Naive thymus-derived CD8-positive, alpha-beta T cell (primary cell): Measurements from ENCODE around the gene MTERF4. TPM values are rescaled to one million over a fixed set of nuclear protein-coding genes. Genes with fewer than 3 reads are reported as not detected.
A peak's percentile ranks its signal among the peaks of the same experiment; 100 is the strongest.
"Not testable (repeated sequence)": the region's sequence is repeated elsewhere in the genome, so short reads cannot be mapped to it uniquely, and the experiment has no call there.

Experiments
- ATAC-seq, 2 donors: fragments of 150-1000 bp; cut with Tn5 transposase in 1 of 2; sonication (Bioruptor Pico), chemical (Tn5 transposase) in 1 of 2; 1 replicate in 1 of 2; 2 replicates in 1 of 2; pipeline ENCODE4 v1.10.0; 2021; ENCODE audit warnings: mild to moderate bottlenecking in 2 of 2, moderate library complexity in 2 of 2
- POLR2A ChIA-PET: fragments of 350-600 bp; sonication (Branson Sonifier 250); formaldehyde crosslinking; loops from one replicate; lab custom pipeline; 2021; ENCODE audit warnings: antibody characterized with exemption; lab: Charles Lee
- DNase-seq, 10 donors: peaks; one replicate each; pipeline versions ENCODE4 v3.0.0 to v3.0.0-alpha.2; 2020 to 2022
- H3K27ac Mint-ChIP-seq, 10 donors: one replicate each; pipeline ENCODE4 v1.8.0; 2020 to 2022; ENCODE audit warnings: mild to moderate bottlenecking in 10 of 10, mixed read lengths in 10 of 10, moderate library complexity in 4 of 10, inconsistent platforms in 1 of 10
- H3K27me3 Mint-ChIP-seq, 5 donors: one replicate each; pipeline ENCODE4 v1.8.0; 2021 to 2022; ENCODE audit warnings: mixed read lengths in 5 of 5
- H3K36me3 Mint-ChIP-seq, 3 donors: one replicate each; pipeline ENCODE4 v1.8.0; 2020 to 2022; ENCODE audit warnings: mixed read lengths in 3 of 3, mild to moderate bottlenecking in 2 of 3, inconsistent platforms in 1 of 3
- H3K4me1 Mint-ChIP-seq, 4 donors: one replicate each; pipeline ENCODE4 v1.8.0; 2021 to 2022; ENCODE audit warnings: mixed read lengths in 4 of 4
- H3K4me3 Mint-ChIP-seq, 10 donors: one replicate each; pipeline ENCODE4 v1.8.0; 2020 to 2022; ENCODE audit warnings: mild to moderate bottlenecking in 10 of 10, mixed read lengths in 10 of 10, moderate library complexity in 6 of 10, inconsistent platforms in 1 of 10
- H3K9me3 Mint-ChIP-seq, 9 donors: one replicate each; pipeline ENCODE4 v1.8.0; 2020 to 2022; ENCODE audit warnings: mixed read lengths in 9 of 9, mild to moderate bottlenecking in 3 of 9, inconsistent platforms in 1 of 9, moderate library complexity in 1 of 9
- polyA plus RNA-seq, 3 donors: library from polyadenylated mRNA; unstranded; fragments of 300-500 nt; fragmentation: Illumina TruSeq; gene quantifications; one replicate each; pipeline ENCODE4 v1.2.3, GENCODE V29; 2021
- total RNA-seq, 8 experiments: library from RNA in 2 of 8; stranded (reverse) in 2 of 8; gene quantifications; one replicate each; pipeline ENCODE4 v1.2.3 and lab custom pipeline; 2021 to 2026

The MTERF4 gene
- total and polyA plus RNA-seq, 5 experiments from 2014 or later, result 46.4 to 270 (median 82.1) TPM

- peak in 1 of 2 donors; percentile 3 for ATAC-seq
- Mint-ChIP-seq H3K27ac (peak overlapping the region; percentile 74 to 99 (median 94)), H3K4me3 (peak overlapping the region in 8 of 10 donors; percentile 45 to 89 (median 82)), H3K27me3 (no peaks in the 10 kb centered on the region), H3K9me3 (no peaks in the 10 kb centered on the region), H3K4me1 (peaks cover 35 to 81% (median 59%) of the 10 kb centered on the region in 4 donors), H3K36me3 (peaks cover 12 to 82% (median 46%) of the 10 kb centered on the region in 3 donors)
- POLR2A ChIA-PET, result interaction anchor here (0.6 to 19.4 kb wide), 14 partner anchors 10 to 220 kb away, joined by 3 to 473 read pairs (median 4); partner anchors contain the start of genes HDLBP, MTERF4, PASK and PPP1R7
- no peak for DNase-seq
These were observed 7.1 kb downstream of the MTERF4 start for GRCh38 chr2:241094924-241095420.

GRCh38 chr2:241094172-241094571 lies 7.9 kb downstream of the MTERF4 start:
- ATAC-seq, result no peak
- Mint-ChIP-seq H3K4me3 (peak overlapping the region in 2 of 10 donors; percentile 31 to 45), H3K27me3 (no peaks in the 10 kb centered on the region), H3K4me1 (peaks cover 34 to 78% (median 56%) of the 10 kb centered on the region in 4 donors), H3K27ac (peak overlapping the region in 7 of 10 donors; percentile 71 to 99 (median 91)), H3K36me3 (peaks cover 12 to 80% (median 49%) of the 10 kb centered on the region in 3 donors), H3K9me3 (no peaks in the 10 kb centered on the region)
- POLR2A ChIA-PET, result interaction anchor here (0.6 to 19.4 kb wide), 8 partner anchors 13 to 228 kb away, joined by 3 to 473 read pairs (median 4); partner anchors contain the start of genes MTERF4, PASK and PPP1R7
- no peak for DNase-seq

- DNase-seq, ATAC-seq, H3K9me3 Mint-ChIP-seq, H3K27me3 Mint-ChIP-seq: not testable (repeated sequence)
- POLR2A ChIA-PET, result interaction anchor here (0.6 to 19.4 kb wide), 3 partner anchors 14 to 25 kb away, joined by 4 to 473 read pairs (median 6); partner anchors contain the start of gene MTERF4
- peaks cover 34 to 79% (median 56%) of the 10 kb centered on the region in 4 donors for H3K4me1 Mint-ChIP-seq
- H3K27ac Mint-ChIP-seq, result peak overlapping the region in 7 of 10 donors; percentile 17 to 99 (median 86)
- H3K36me3 Mint-ChIP-seq, result peaks cover 12 to 80% (median 47%) of the 10 kb centered on the region in 3 donors
- H3K4me3 Mint-ChIP-seq, result peak overlapping the region in 1 of 10 donors; percentile 20
These were observed 8.8 kb downstream of the MTERF4 start for GRCh38 chr2:241093133-241093781.

GRCh38 chr2:241092677-241093076 lies 9.4 kb downstream of the MTERF4 start:
- Mint-ChIP-seq H3K4me1 (peaks cover 32 to 81% (median 55%) of the 10 kb centered on the region in 4 donors), H3K27me3 (no peaks in the 10 kb centered on the region), H3K4me3 (peak overlapping the region in 2 of 10 donors; percentile 20 to 24), H3K9me3 (no peaks in the 10 kb centered on the region), H3K36me3 (peaks cover 11 to 80% (median 50%) of the 10 kb centered on the region in 3 donors), H3K27ac (peak overlapping the region in 9 of 10 donors; percentile 37 to 86 (median 80))
- POLR2A ChIA-PET, result interaction anchor here (0.6 to 19.4 kb wide), 5 partner anchors 14 to 94 kb away, joined by 3 to 473 read pairs (median 4); partner anchors contain the start of genes MTERF4 and SNED1
- DNase-seq, result no peak
- no peak for ATAC-seq

- H3K4me1 Mint-ChIP-seq, result peaks cover 26 to 76% (median 48%) of the 10 kb centered on the region in 4 donors
- H3K36me3 Mint-ChIP-seq, result peaks cover 8 to 77% (median 42%) of the 10 kb centered on the region in 3 donors
These were observed 10.2 kb downstream of the MTERF4 start for GRCh38 chr2:241091734-241092445.

GRCh38 chr2:241091201-241091600 lies 10.9 kb downstream of the MTERF4 start:
- peaks cover 11 to 77% (median 43%) of the 10 kb centered on the region in 3 donors for H3K36me3 Mint-ChIP-seq
- DNase-seq, result no peak
- H3K9me3 Mint-ChIP-seq, result no peaks in the 10 kb centered on the region
- H3K4me1 Mint-ChIP-seq, result peaks cover 21 to 70% (median 41%) of the 10 kb centered on the region in 4 donors
- no peaks in the 10 kb centered on the region for H3K27me3 Mint-ChIP-seq
- peak overlapping the region; percentile 45 to 92 (median 80) for H3K27ac Mint-ChIP-seq
- POLR2A ChIA-PET, result interaction anchor here (3.8 to 19.4 kb wide), 2 partner anchors 13 to 16 kb away, joined by 17 to 473 read pairs; partner anchors contain the start of gene MTERF4
- H3K4me3 Mint-ChIP-seq, result peak overlapping the region in 1 of 10 donors; percentile 12
- ATAC-seq, result no peak

More at GRCh38 chr2:241091734-241092445, 10.2 kb downstream of the MTERF4 start:
- DNase-seq (no peak), ATAC-seq (no peak)
- Mint-ChIP-seq H3K27ac (peak overlapping the region in 7 of 10 donors; percentile 45 to 86 (median 73)), H3K9me3 (no peaks in the 10 kb centered on the region), H3K27me3 (no peaks in the 10 kb centered on the region), H3K4me3 (no peak overlapping the region)
- POLR2A ChIA-PET, result interaction anchor here (0.9 to 19.4 kb wide), 3 partner anchors 15 to 94 kb away, joined by 3 to 473 read pairs (median 3); partner anchors contain the start of genes MTERF4 and SNED1

GRCh38 chr2:241088791-241089732 lies 13.0 kb downstream of the MTERF4 start:
- Mint-ChIP-seq H3K36me3 (peaks cover 14 to 79% (median 49%) of the 10 kb centered on the region in 3 donors), H3K4me3 (peak overlapping the region in 8 of 10 donors; percentile 35 to 80 (median 66)), H3K4me1 (peaks cover 10 to 50% (median 24%) of the 10 kb centered on the region in 4 donors), H3K27ac (peak overlapping the region; percentile 82 to 97 (median 89)), H3K9me3 (peaks cover 0 to 15% (median 0%) of the 10 kb centered on the region in 9 donors), H3K27me3 (no peaks in the 10 kb centered on the region)
- POLR2A ChIA-PET, result interaction anchor here (0.6 to 19.4 kb wide), 10 partner anchors 9 to 175 kb away, joined by 3 to 473 read pairs (median 4); partner anchors contain the start of genes MTERF4 and PASK
- ATAC-seq (peak; percentile 82 to 86), DNase-seq (peak in 2 of 10 donors; percentile 29 to 46)

GRCh38 chr2:241088376-241088775 lies 13.7 kb downstream of the MTERF4 start:
- Mint-ChIP-seq H3K27me3 (no peaks in the 10 kb centered on the region), H3K4me3 (peak overlapping the region in 7 of 10 donors; percentile 36 to 80 (median 64)), H3K4me1 (peaks cover 10 to 49% (median 24%) of the 10 kb centered on the region in 4 donors), H3K9me3 (peaks cover 0 to 15% (median 0%) of the 10 kb centered on the region in 9 donors), H3K36me3 (peaks cover 14 to 78% (median 53%) of the 10 kb centered on the region in 3 donors), H3K27ac (peak overlapping the region; percentile 61 to 93 (median 84))
- ATAC-seq, result no peak
- DNase-seq, result no peak
- POLR2A ChIA-PET, result interaction anchor here (0.8 to 19.4 kb wide), 5 partner anchors 9 to 63 kb away, joined by 3 to 473 read pairs (median 9); partner anchors contain the start of genes MTERF4 and PASK

GRCh38 chr2:241087420-241088268 lies 14.4 kb downstream of the MTERF4 start:
- H3K36me3 Mint-ChIP-seq, result peaks cover 14 to 76% (median 50%) of the 10 kb centered on the region in 3 donors
- H3K4me3 Mint-ChIP-seq, result peak overlapping the region in 3 of 10 donors; percentile 24 to 80 (median 64)
- H3K9me3 Mint-ChIP-seq, result peaks cover 0 to 15% (median 0%) of the 10 kb centered on the region in 9 donors
- no peak for DNase-seq
- POLR2A ChIA-PET, result interaction anchor here (1.3 to 19.4 kb wide), 4 partner anchors 10 to 61 kb away, joined by 4 to 473 read pairs (median 13); partner anchors contain the start of genes MTERF4 and PASK
- H3K27ac Mint-ChIP-seq, result peak overlapping the region; percentile 21 to 91 (median 81)
- no peak for ATAC-seq
- H3K27me3 Mint-ChIP-seq, result no peaks in the 10 kb centered on the region
- H3K4me1 Mint-ChIP-seq, result peaks cover 17 to 48% (median 27%) of the 10 kb centered on the region in 4 donors
